Breast epithelium (tissue), 4 donors: Measurements from ENCODE around the gene MVP. TPM values are rescaled to one million over a fixed set of nuclear protein-coding genes. Genes with fewer than 3 reads are reported as not detected.
"Not testable (repeated sequence)": the region's sequence is repeated elsewhere in the genome, so short reads cannot be mapped to it uniquely, and the experiment has no call there.

Experiments used
- DNase-seq, 2 donors: peaks; one replicate each; pipeline ENCODE4 v3.0.0-alpha.2; 2019; ENCODE audit warnings: low spot score in 2 of 2
- H3K27ac ChIP-seq, 2 donors: fragments of 200-600 bp; sonication (generic) in 1 of 2; one replicate each; pipeline ENCODE4 v1.5.1; 2016 to 2019; ENCODE audit warnings: mild to moderate bottlenecking in 1 of 2
- H3K27me3 ChIP-seq, 2 donors: fragments of 200-600 bp; sonication (generic) in 1 of 2; one replicate each; pipeline versions ENCODE4 v1.5.1 to v1.6.0; 2017 to 2019; ENCODE audit warnings: control low read depth in 1 of 2, mild to moderate bottlenecking in 1 of 2
- H3K36me3 ChIP-seq: fragments of 200-600 bp; one replicate; pipeline ENCODE4 v1.5.1; 2019
- H3K4me1 ChIP-seq, 2 donors: fragments of 200-600 bp; sonication (generic); one replicate each; pipeline ENCODE4 v1.5.1; 2016 to 2019; ENCODE audit warnings: control low read depth in 1 of 2
- H3K4me3 ChIP-seq, 3 donors: fragments of 200-600 bp; sonication (generic); 1 replicate in 2 of 3; 2 replicates in 1 of 3; pipeline ENCODE4 v1.5.1; 2016 to 2019; ENCODE audit warnings: mild to moderate bottlenecking in 3 of 3, moderate library complexity in 2 of 3
- H3K9me3 ChIP-seq, 2 donors: fragments of 200-600 bp; sonication (generic) in 1 of 2; one replicate each; pipeline ENCODE4 v1.5.1; 2016 to 2019; ENCODE audit warnings: control low read depth in 1 of 2
- POLR2A ChIP-seq: fragments of 450-650 bp; IDR thresholded peaks from one replicate; pipeline ENCODE4 v1.6.1; 2016; ENCODE audit warnings: antibody characterized with exemption, mild to moderate bottlenecking, moderate library complexity
- POLR2AphosphoS5 ChIP-seq, 3 donors: sonication (generic); formaldehyde crosslinking; IDR thresholded peaks; one replicate each; pipeline ENCODE4 v1.6.1; 2017; ENCODE audit warnings: antibody characterized with exemption in 3 of 3
- intact Hi-C: fragments of 100-400 bp; cut with DNase I; formaldehyde crosslinking; loops from one replicate; pipeline ENCODE4 v1.15.1; 2023; ENCODE audit warnings: low total_unique reads
- total RNA-seq, 3 donors: library from RNA; depleted of rRNA; stranded (reverse); fragments of >200 nt; gene quantifications; one replicate each; pipeline ENCODE4 v1.1.0, GENCODE V29; 2016
- TF ChIP-seq, protein P1 (sequence below), 3 donors: fragments of 450-650 bp; IDR thresholded peaks; one replicate each; pipeline ENCODE4 v1.5.1; 2016 to 2017; ENCODE audit warnings: antibody characterized with exemption in 3 of 3, mild to moderate bottlenecking in 3 of 3, moderate library complexity in 3 of 3

The MVP gene
- total RNA-seq, 3 donors from 2014 or later, result 78.1 to 132 (median 99.7) TPM

DNA sequence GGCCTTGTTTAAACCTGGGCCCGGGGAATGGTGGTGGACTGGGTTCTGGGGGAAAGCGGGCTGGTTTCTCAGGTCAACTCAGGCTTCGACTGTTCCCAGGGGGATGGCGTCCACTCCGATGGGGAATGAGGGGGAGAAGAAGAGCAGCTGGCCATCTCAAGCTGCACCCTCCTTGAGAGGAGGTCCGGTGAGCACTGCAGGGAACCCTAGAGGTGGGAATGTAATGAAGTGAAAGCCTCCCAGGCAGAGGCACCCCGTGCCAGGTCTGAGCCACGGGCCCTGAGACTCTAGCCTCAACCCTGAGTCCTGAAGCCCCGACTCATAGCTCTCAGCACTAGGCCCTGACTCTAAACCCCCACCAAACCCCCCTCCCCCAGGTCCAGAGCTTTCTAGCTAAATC lies 43.9 kb downstream of the MVP start:
- Histone ChIP-seq H3K27me3 (no peaks in the 10 kb centered on the region), H3K27ac (no peak overlapping the region), H3K4me1 (peaks cover 3 to 10% of the 10 kb centered on the region in 2 donors), H3K4me3 (no peak overlapping the region), H3K9me3 (no peaks in the 10 kb centered on the region), H3K36me3 (no peaks in the 10 kb centered on the region)
- TF ChIP-seq POLR2AphosphoS5 (IDR thresholded peaks at IDR 0.05), result no peak
- TF ChIP-seq, protein P1, sequence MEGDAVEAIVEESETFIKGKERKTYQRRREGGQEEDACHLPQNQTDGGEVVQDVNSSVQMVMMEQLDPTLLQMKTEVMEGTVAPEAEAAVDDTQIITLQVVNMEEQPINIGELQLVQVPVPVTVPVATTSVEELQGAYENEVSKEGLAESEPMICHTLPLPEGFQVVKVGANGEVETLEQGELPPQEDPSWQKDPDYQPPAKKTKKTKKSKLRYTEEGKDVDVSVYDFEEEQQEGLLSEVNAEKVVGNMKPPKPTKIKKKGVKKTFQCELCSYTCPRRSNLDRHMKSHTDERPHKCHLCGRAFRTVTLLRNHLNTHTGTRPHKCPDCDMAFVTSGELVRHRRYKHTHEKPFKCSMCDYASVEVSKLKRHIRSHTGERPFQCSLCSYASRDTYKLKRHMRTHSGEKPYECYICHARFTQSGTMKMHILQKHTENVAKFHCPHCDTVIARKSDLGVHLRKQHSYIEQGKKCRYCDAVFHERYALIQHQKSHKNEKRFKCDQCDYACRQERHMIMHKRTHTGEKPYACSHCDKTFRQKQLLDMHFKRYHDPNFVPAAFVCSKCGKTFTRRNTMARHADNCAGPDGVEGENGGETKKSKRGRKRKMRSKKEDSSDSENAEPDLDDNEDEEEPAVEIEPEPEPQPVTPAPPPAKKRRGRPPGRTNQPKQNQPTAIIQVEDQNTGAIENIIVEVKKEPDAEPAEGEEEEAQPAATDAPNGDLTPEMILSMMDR (IDR thresholded peaks at IDR 0.05), result no peak
- TF ChIP-seq POLR2A, result no peak
- no peak for DNase-seq
- intact Hi-C loops, result loop anchor here (10.0 kb wide), 2 partner anchors 59 to 151 kb away; partner anchors contain the start of genes DOC2A and MAZ

DNA sequence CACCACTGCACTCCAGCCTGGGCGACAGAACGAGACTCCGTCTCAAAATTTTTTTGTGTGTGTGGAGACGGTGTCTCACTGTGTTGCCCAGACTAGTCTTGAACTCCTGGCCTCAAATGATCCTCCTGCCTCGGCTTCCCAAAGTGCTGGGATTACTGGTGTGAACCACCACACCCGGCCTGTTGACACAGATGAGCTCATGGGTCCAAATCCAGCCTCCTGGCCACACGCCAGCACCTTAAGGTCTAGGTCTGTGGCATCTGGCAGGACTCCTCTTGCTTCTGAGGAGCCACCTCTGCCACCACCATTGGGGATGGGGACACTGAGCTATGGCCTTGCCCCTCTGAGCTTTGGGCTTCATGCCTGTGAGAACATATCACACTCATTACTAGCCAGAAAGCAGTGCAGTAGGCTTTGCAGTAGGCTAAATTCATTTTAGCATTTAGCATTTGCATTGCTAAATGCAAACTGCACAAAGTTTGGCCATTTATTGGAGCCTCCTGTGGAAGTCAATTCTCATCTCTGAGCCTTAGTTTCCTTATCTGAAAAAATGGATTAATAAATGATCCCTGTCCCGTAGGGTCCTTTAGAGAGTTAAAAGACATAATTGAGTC lies 48.2 kb downstream of the MVP start:
- intact Hi-C loops, result loop anchor here (10.0 kb wide), 2 partner anchors 64 to 146 kb away; partner anchors contain the start of genes DOC2A and MAZ
- DNase-seq, result no peak
- Histone ChIP-seq H3K4me1 (no peaks in the 10 kb centered on the region), H3K27me3 (no peaks in the 10 kb centered on the region), H3K9me3 (no peaks in the 10 kb centered on the region), H3K27ac (no peak overlapping the region), H3K4me3 (no peak overlapping the region), H3K36me3 (no peaks in the 10 kb centered on the region)
- TF ChIP-seq, protein P1 (IDR thresholded peaks at IDR 0.05), result no peak
- TF ChIP-seq POLR2AphosphoS5 (IDR thresholded peaks at IDR 0.05) (no peak), POLR2A (no peak)

DNA sequence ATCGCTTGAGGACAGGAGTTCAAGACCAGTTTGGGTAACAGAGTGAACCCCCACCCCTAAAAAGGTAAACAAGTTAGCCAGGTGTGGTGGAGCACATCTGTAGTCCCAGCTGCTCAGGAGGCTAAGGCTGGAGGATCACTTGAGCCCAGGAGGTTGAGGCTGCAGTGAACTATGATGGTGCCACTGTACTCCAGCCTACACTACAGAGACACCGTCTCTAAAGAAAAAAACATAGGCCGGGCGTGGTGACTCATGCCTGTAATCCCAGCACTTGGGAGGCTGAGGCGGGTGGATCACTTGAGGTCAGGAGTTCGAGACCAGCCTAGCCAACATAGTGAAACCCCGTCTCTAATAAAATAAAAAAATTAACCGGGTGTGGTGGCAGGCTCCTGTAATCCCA lies 48.8 kb downstream of the MVP start:
- not testable (repeated sequence) for H3K4me1 ChIP-seq, H3K27me3 ChIP-seq, DNase-seq, H3K27ac ChIP-seq, H3K9me3 ChIP-seq, H3K36me3 ChIP-seq, H3K4me3 ChIP-seq
- intact Hi-C loops, result loop anchor here (10.0 kb wide), 2 partner anchors 64 to 146 kb away; partner anchors contain the start of genes DOC2A and MAZ

DNA sequence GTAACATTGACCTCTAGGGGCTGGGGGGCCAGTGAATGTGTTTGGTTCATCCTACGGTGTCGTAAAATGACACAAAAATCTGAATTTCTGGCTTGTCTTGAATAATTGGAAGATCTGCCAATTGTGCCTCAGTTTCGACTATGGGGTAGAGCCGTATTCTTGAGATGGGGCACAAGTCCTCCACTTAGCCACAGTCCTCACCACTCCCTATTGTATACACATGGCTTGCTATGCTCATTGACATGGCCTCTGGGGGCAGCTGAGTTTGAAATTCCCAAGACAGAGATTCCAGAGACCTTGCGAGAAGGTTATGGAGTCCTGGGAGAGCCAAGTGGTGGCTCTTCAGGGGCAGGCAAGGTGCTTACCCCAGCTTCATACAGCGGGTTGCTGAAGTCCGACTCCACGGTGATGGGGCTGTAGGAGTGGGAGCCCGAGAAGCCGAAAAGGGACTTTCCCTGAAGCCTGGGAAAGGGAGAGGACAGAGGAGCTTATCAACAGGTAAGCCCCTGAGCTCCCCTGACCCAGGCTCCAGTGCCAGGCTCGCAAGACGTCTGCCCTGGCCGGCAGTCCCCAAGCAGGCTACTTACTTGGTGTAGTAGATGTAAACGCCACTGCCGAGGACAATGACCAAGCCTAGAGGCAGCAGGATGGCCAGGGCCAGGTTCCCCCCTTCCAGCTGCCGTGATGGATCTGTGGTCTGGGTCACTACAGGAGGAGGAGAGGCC lies 51.7 kb downstream of the MVP start:
- TF ChIP-seq, protein P1 (IDR thresholded peaks at IDR 0.05), result no peak
- TF ChIP-seq POLR2A, result no peak
- no peak for TF ChIP-seq POLR2AphosphoS5 (IDR thresholded peaks at IDR 0.05)
- H3K4me1 ChIP-seq, result no peaks in the 10 kb centered on the region
- no peaks in the 10 kb centered on the region for H3K36me3 ChIP-seq
- peaks cover 0 to 2% of the 10 kb centered on the region in 2 donors for H3K27me3 ChIP-seq
- no peak overlapping the region for H3K4me3 ChIP-seq
- no peak for DNase-seq
- no peaks in the 10 kb centered on the region for H3K9me3 ChIP-seq
- H3K27ac ChIP-seq, result no peak overlapping the region
- intact Hi-C loops, result no loop called here

DNA sequence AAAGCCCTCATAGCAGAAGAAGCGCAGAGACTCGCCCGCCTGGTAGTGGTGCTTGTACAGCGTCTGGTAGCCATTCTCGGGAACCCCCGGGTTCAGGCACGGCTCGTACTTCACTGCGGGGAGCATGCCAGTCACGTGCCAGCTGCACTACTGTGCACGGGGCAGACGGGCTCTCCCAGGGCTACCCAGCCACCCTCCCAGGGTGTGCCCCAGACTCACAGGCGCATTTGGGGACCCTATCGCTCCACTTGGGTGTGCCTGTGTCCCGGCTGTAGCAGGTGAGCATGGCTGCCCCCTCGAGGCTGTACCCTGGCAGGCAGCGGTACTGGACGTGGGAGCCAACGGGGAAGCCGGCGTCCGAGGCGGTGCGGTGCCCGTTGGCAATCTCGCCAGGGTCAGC lies 53.1 kb downstream of the MVP start:
- Histone ChIP-seq H3K27me3 (peaks cover 0 to 13% of the 10 kb centered on the region in 2 donors), H3K4me3 (no peak overlapping the region), H3K36me3 (no peaks in the 10 kb centered on the region), H3K27ac (no peak overlapping the region), H3K4me1 (no peaks in the 10 kb centered on the region), H3K9me3 (no peaks in the 10 kb centered on the region)
- intact Hi-C loops, result no loop called here
- TF ChIP-seq, protein P1 (IDR thresholded peaks at IDR 0.05), result no peak
- TF ChIP-seq POLR2A (no peak), POLR2AphosphoS5 (IDR thresholded peaks at IDR 0.05) (no peak)
- DNase-seq, result no peak
